Activated CD8-positive, alpha-beta memory T cell treated with anti-CD3 and anti-CD28 coated beads for 48 hours (primary cell): ENCODE data around the gene CHRDL1.
"Not testable (repeated sequence)": the region's sequence is repeated elsewhere in the genome, so short reads cannot be mapped to it uniquely, and the experiment has no call there.

Experiments
- DNase-seq, 3 experiments: peaks; one replicate each; pipeline ENCODE4 v3.0.0-alpha.2; 2020; ENCODE audit warnings: low read depth in 2 of 3, low spot score in 2 of 3

CHRDL1 gene

GRCh38 chrX:110665223-110666002 is 130.2 kb downstream of the CHRDL1 start:
- no peak for DNase-seq

- DNase-seq = no peak
Observed at GRCh38 chrX:110657073-110657472, 138.5 kb downstream of the CHRDL1 start.

- DNase-seq = not testable (repeated sequence)
Observed at GRCh38 chrX:110654280-110654679, 141.3 kb downstream of the CHRDL1 start.

- no peak for DNase-seq
Observed at GRCh38 chrX:110646386-110646785, 149.2 kb downstream of the CHRDL1 start.
